MM.1S (cell line): ENCODE measurements around the gene PRIMA1.

ENCODE experiments used
- DNase-seq: peaks from one replicate; pipeline ENCODE4 v3.0.0-alpha.2; 2015
- H2AFZ ChIP-seq: fragments of 300-600 bp; sonication (generic); 2 replicates; pipeline ENCODE4 v1.6.0; 2016; ENCODE audit warnings: antibody characterized with exemption, low read length
- H3F3A ChIP-seq: fragments of 300-600 bp; sonication (generic); 2 replicates; pipeline ENCODE4 v1.6.1; 2016; ENCODE audit warnings: mild to moderate bottlenecking, antibody characterized with exemption, low read length, moderate library complexity, mixed read lengths; ENCODE audit not compliant: insufficient read depth
- H3K27ac ChIP-seq: fragments of 300-600 bp; sonication (generic); 2 replicates; pipeline ENCODE4 v1.5.1; 2016; ENCODE audit warnings: mild to moderate bottlenecking, low read length
- H3K27me3 ChIP-seq: fragments of 300-600 bp; sonication (generic); replicated peaks from 2 replicates; pipeline ENCODE4 v1.6.0; 2016; ENCODE audit warnings: low read length; ENCODE audit not compliant: insufficient read depth
- H3K36me3 ChIP-seq: fragments of 300-600 bp; sonication (generic); replicated peaks from 2 replicates; pipeline ENCODE4 v1.6.1; 2016; ENCODE audit warnings: mild to moderate bottlenecking, low read length, mixed read lengths; ENCODE audit not compliant: insufficient read depth
- H3K4me1 ChIP-seq: fragments of 300-600 bp; sonication (generic); 2 replicates; pipeline ENCODE4 v1.6.1; 2016; ENCODE audit warnings: low read length, mixed read lengths
- H3K4me2 ChIP-seq: fragments of 300-600 bp; sonication (generic); 2 replicates; pipeline ENCODE4 v1.6.0; 2016; ENCODE audit warnings: low read depth, low read length
- H3K4me3 ChIP-seq: fragments of 300-600 bp; sonication (generic); 2 replicates; pipeline ENCODE4 v1.5.1; 2016; ENCODE audit warnings: low read length, mixed read lengths
- H3K79me2 ChIP-seq: fragments of 300-600 bp; sonication (generic); 2 replicates; pipeline ENCODE4 v1.6.1; 2016; ENCODE audit warnings: mixed run types, low read length, mixed read lengths
- H3K9ac ChIP-seq: fragments of 300-600 bp; sonication (generic); 2 replicates; pipeline ENCODE4 v1.6.1; 2016; ENCODE audit warnings: low read length, mixed read lengths
- H3K9me2 ChIP-seq: fragments of 300-600 bp; sonication (generic); replicated peaks from 2 replicates; pipeline ENCODE4 v1.6.1; 2016; ENCODE audit warnings: mild to moderate bottlenecking, low read length, mixed read lengths; ENCODE audit not compliant: insufficient read depth
- H3K9me3 ChIP-seq: fragments of 300-600 bp; sonication (generic); replicated peaks from 2 replicates; pipeline ENCODE4 v1.6.1; 2016; ENCODE audit warnings: mild to moderate bottlenecking, low read length, mixed read lengths; ENCODE audit not compliant: insufficient read depth
- H4K20me1 ChIP-seq: fragments of 300-600 bp; sonication (generic); 2 replicates; pipeline ENCODE4 v1.6.1; 2016; ENCODE audit warnings: mild to moderate bottlenecking, low read length, moderate library complexity, mixed read lengths; ENCODE audit not compliant: insufficient read depth
- CTCF ChIP-seq: fragments of 300-600 bp; sonication (generic); IDR thresholded peaks from 2 replicates; pipeline ENCODE4 v1.5.1; 2016; ENCODE audit warnings: antibody characterized with exemption, low read length, mixed read lengths
- EZH2 ChIP-seq: fragments of 300-600 bp; sonication (generic); optimal IDR thresholded peaks from 2 replicates; pipeline ENCODE3; 2017; ENCODE audit warnings: low read depth, mild to moderate bottlenecking, antibody characterized with exemption, low read length, mixed read lengths
- EZH2phosphoT487 ChIP-seq: fragments of 300-600 bp; sonication (generic); IDR thresholded peaks from 2 replicates; pipeline ENCODE4 v1.6.1; 2018; ENCODE audit warnings: antibody characterized with exemption, low read length

The PRIMA1 gene

GRCh38 chr14:93720076-93720815 is 68.0 kb downstream of the PRIMA1 start:
- H3K4me2 ChIP-seq, result no peak overlapping the region
- H3K27ac ChIP-seq, result no peak overlapping the region
- no peaks in the 10 kb centered on the region for H3K27me3 ChIP-seq
- no peaks in the 10 kb centered on the region for H3K79me2 ChIP-seq
- no peaks in the 10 kb centered on the region for H3K4me1 ChIP-seq
- H2AFZ ChIP-seq, result no peak overlapping the region
- TF ChIP-seq EZH2phosphoT487 (no peak), CTCF (no peak), EZH2 (no peak)
- no peaks in the 10 kb centered on the region for H3K9me2 ChIP-seq
- H3F3A ChIP-seq, result no peaks in the 10 kb centered on the region
- H3K4me3 ChIP-seq, result no peak overlapping the region
- H3K9me3 ChIP-seq, result no peaks in the 10 kb centered on the region
- no peak for DNase-seq
- H4K20me1 ChIP-seq, result no peaks in the 10 kb centered on the region
- no peaks in the 10 kb centered on the region for H3K36me3 ChIP-seq
- no peak overlapping the region for H3K9ac ChIP-seq

- H3K27me3 ChIP-seq, result no peaks in the 10 kb centered on the region
- H3K9me2 ChIP-seq, result no peaks in the 10 kb centered on the region
- no peaks in the 10 kb centered on the region for H3K36me3 ChIP-seq
- H4K20me1 ChIP-seq, result no peaks in the 10 kb centered on the region
- no peaks in the 10 kb centered on the region for H3F3A ChIP-seq
- no peak for DNase-seq
- H3K4me3 ChIP-seq, result no peak overlapping the region
- H3K79me2 ChIP-seq, result no peaks in the 10 kb centered on the region
- H3K27ac ChIP-seq, result no peak overlapping the region
- TF ChIP-seq EZH2phosphoT487 (no peak), CTCF (no peak), EZH2 (no peak)
- H3K9me3 ChIP-seq, result no peaks in the 10 kb centered on the region
- H2AFZ ChIP-seq, result no peak overlapping the region
- no peaks in the 10 kb centered on the region for H3K4me1 ChIP-seq
- no peak overlapping the region for H3K4me2 ChIP-seq
- H3K9ac ChIP-seq, result no peak overlapping the region
These were observed 69.0 kb downstream of the PRIMA1 start for GRCh38 chr14:93719256-93719655.

- no peaks in the 10 kb centered on the region for H4K20me1 ChIP-seq
- no peak overlapping the region for H3K27ac ChIP-seq
- no peak overlapping the region for H3K4me3 ChIP-seq
- no peaks in the 10 kb centered on the region for H3K36me3 ChIP-seq
- no peak for TF ChIP-seq EZH2phosphoT487
- no peak for TF ChIP-seq CTCF
- TF ChIP-seq EZH2, result no peak
- H3K9ac ChIP-seq, result no peak overlapping the region
- no peak for DNase-seq
- H2AFZ ChIP-seq, result no peak overlapping the region
- H3K9me2 ChIP-seq, result no peaks in the 10 kb centered on the region
- H3K4me1 ChIP-seq, result no peaks in the 10 kb centered on the region
- H3F3A ChIP-seq, result no peaks in the 10 kb centered on the region
- no peaks in the 10 kb centered on the region for H3K9me3 ChIP-seq
- H3K27me3 ChIP-seq, result no peaks in the 10 kb centered on the region
- no peak overlapping the region for H3K4me2 ChIP-seq
- no peaks in the 10 kb centered on the region for H3K79me2 ChIP-seq
These were observed 70.5 kb downstream of the PRIMA1 start for GRCh38 chr14:93717668-93718320.
